NCI-H460 (cell line): Measurements from ENCODE around the gene PDCD1. TPM values are rescaled to one million over a fixed set of nuclear protein-coding genes. Genes with fewer than 3 reads are reported as not detected.

Experiments used
- DNase-seq: peaks from one replicate; pipeline ENCODE4 v3.0.0-alpha.2; 2016; ENCODE audit warnings: low read depth; ENCODE audit errors: extremely low read depth
- total RNA-seq: library from RNA; depleted of rRNA; stranded (reverse); fragments of >200 nt; shearing (Covaris generic); gene quantifications from 2 replicates; pipeline ENCODE4 v1.2.3, GENCODE V29; 2014

PDCD1 gene
- total RNA-seq, 1 experiment from 2014 or later: not detected

GRCh38 chr2:241854342-241855244, 4.1 kb downstream of the PDCD1 start:
- DNase-seq: no peak

GRCh38 chr2:241853651-241854341, 4.9 kb downstream of the PDCD1 start:
- no peak for DNase-seq

GRCh38 chr2:241852981-241853631, 5.6 kb downstream of the PDCD1 start:
- no peak for DNase-seq

GRCh38 chr2:241852116-241852980, 6.3 kb downstream of the PDCD1 start:
- DNase-seq: no peak

- no peak for DNase-seq
These were observed 7.2 kb downstream of the PDCD1 start for GRCh38 chr2:241851325-241852115.

- no peak for DNase-seq
These were observed 8.0 kb downstream of the PDCD1 start for GRCh38 chr2:241850544-241851324.

- DNase-seq: no peak
These were observed 8.8 kb downstream of the PDCD1 start for GRCh38 chr2:241849616-241850543.

GRCh38 chr2:241848761-241849615, 9.7 kb downstream of the PDCD1 start:
- DNase-seq: no peak

GRCh38 chr2:241846406-241846805, 12.3 kb downstream of the PDCD1 start:
- DNase-seq: no peak

GRCh38 chr2:241844831-241845578, 13.7 kb downstream of the PDCD1 start:
- no peak for DNase-seq

- peak; percentile 63 for DNase-seq
These were observed 14.5 kb downstream of the PDCD1 start for GRCh38 chr2:241844066-241844728.

GRCh38 chr2:241843321-241844065, 15.2 kb downstream of the PDCD1 start:
- DNase-seq: no peak

- DNase-seq: no peak
These were observed 16.0 kb downstream of the PDCD1 start for GRCh38 chr2:241842620-241843211.

- DNase-seq: no peak
These were observed 16.7 kb downstream of the PDCD1 start for GRCh38 chr2:241842067-241842415.
